ENCODE measurements around the gene SEPHS1.

SEPHS1 gene

GRCh38 chr10:13317474-13317873 lies 30.6 kb downstream of the SEPHS1 start:
- H3K4me3 ChIP-seq (ENCODE audit: low read depth, low read length): no peak overlapping the region
- DNase-seq (ENCODE audit: low read depth): no peak
- TF ChIP-seq CTCF (IDR thresholded peaks at IDR 0.05; ENCODE audit: insufficient read depth, low read depth, low read length, missing control alignments): no peak

- no peak for TF ChIP-seq CTCF (IDR thresholded peaks at IDR 0.05; ENCODE audit: insufficient read depth, low read depth, low read length, missing control alignments)
- no peak for DNase-seq (ENCODE audit: low read depth)
Measured at GRCh38 chr10:13316635-13317311, 31.3 kb downstream of the SEPHS1 start.

GRCh38 chr10:13315361-13315760 lies 32.7 kb downstream of the SEPHS1 start:
- H3K4me3 ChIP-seq (ENCODE audit: low read depth, low read length): no peak overlapping the region
- DNase-seq (ENCODE audit: low read depth): no peak
- no peak for TF ChIP-seq CTCF (IDR thresholded peaks at IDR 0.05; ENCODE audit: insufficient read depth, low read depth, low read length, missing control alignments)

More at GRCh38 chr10:13316635-13317311, 31.3 kb downstream of the SEPHS1 start:
- H3K4me3 ChIP-seq (ENCODE audit: low read depth, low read length): no peak overlapping the region

- DNase-seq (ENCODE audit: low read depth): no peak
Measured at GRCh38 chr10:13311177-13311575, 36.9 kb downstream of the SEPHS1 start.

GRCh38 chr10:13310518-13311176 lies 37.4 kb downstream of the SEPHS1 start:
- no peak for DNase-seq (ENCODE audit: low read depth)
- TF ChIP-seq CTCF (IDR thresholded peaks at IDR 0.05; ENCODE audit: insufficient read depth, low read depth, low read length, missing control alignments): no peak
- no peak overlapping the region for H3K4me3 ChIP-seq (ENCODE audit: low read depth, low read length)

More at GRCh38 chr10:13311177-13311575, 36.9 kb downstream of the SEPHS1 start:
- no peak for TF ChIP-seq CTCF (IDR thresholded peaks at IDR 0.05; ENCODE audit: insufficient read depth, low read depth, low read length, missing control alignments)
- H3K4me3 ChIP-seq (ENCODE audit: low read depth, low read length): no peak overlapping the region

GRCh38 chr10:13309792-13310191 lies 38.3 kb downstream of the SEPHS1 start:
- H3K4me3 ChIP-seq (ENCODE audit: low read depth, low read length): no peak overlapping the region
- no peak for TF ChIP-seq CTCF (IDR thresholded peaks at IDR 0.05; ENCODE audit: insufficient read depth, low read depth, low read length, missing control alignments)
- no peak for DNase-seq (ENCODE audit: low read depth)
